Psoas muscle (tissue), 8 donors: ENCODE results near the gene KSR1. TPM values are rescaled to one million over a fixed set of nuclear protein-coding genes. Genes with fewer than 3 reads are reported as not detected.

Experiments used
- ATAC-seq, 4 donors: fragments of 200-7000 bp; cut with Tn5 transposase; one replicate each; pipeline ENCODE4 v1.9.1; 2020; ENCODE audit warnings: moderate library complexity in 3 of 4, mild to moderate bottlenecking in 2 of 4
- DNase-seq, 2 donors: peaks; one replicate each; pipeline ENCODE4 v3.0.0-alpha.2; 2020
- H3K27ac ChIP-seq: fragments of 200-600 bp; one replicate; pipeline ENCODE4 v1.8.0; 2022
- H3K27me3 ChIP-seq, 3 donors: fragments of 200-600 bp in 1 of 3; one replicate each; pipeline versions ENCODE4 v1.6.1 to v1.8.0; 2013 to 2022; ENCODE audit warnings: low read length in 2 of 3, mild to moderate bottlenecking in 2 of 3, moderate library complexity in 1 of 3; ENCODE audit not compliant: insufficient read depth in 3 of 3
- H3K36me3 ChIP-seq, 2 donors: fragments of 200-600 bp in 1 of 2; one replicate each; pipeline versions ENCODE4 v1.6.1 to v1.8.0; 2013 to 2022; ENCODE audit warnings: low read depth in 1 of 2, mild to moderate bottlenecking in 1 of 2, moderate library complexity in 1 of 2; ENCODE audit not compliant: insufficient read depth in 1 of 2
- H3K4me1 ChIP-seq: fragments of 200-600 bp; one replicate; pipeline ENCODE4 v1.8.0; 2022
- H3K4me3 ChIP-seq: fragments of 200-600 bp; one replicate; pipeline ENCODE4 v1.8.0; 2022; ENCODE audit warnings: mild to moderate bottlenecking
- H3K9me3 ChIP-seq: fragments of 200-600 bp; one replicate; pipeline ENCODE4 v1.8.0; 2022
- CTCF ChIP-seq: fragments of 200-600 bp; IDR thresholded peaks from one replicate; pipeline ENCODE4 v1.8.0; 2022; ENCODE audit warnings: antibody characterized with exemption
- WGBS, 3 donors: extraction: QIAGEN DNeasy Blood & Tissue Kit; methylation state at CpG; one replicate each; pipeline versions ENCODE4 v1.1.6 to v1.1.7; 2013; 5-methylcytosine and 5-hydroxymethylcytosine counted together
- intact Hi-C, 2 donors: fragments of 100-400 bp; cut with DNase I; formaldehyde crosslinking; loops; one replicate each; pipeline versions ENCODE4 v1.11.0 to v1.14.2; 2022
- polyA plus RNA-seq, 3 donors: library from polyadenylated mRNA; stranded (reverse); fragments of 200-250 nt; gene quantifications; one replicate each; pipeline ENCODE4 v1.2.3, GENCODE V29; 2013
- total RNA-seq, 4 donors: library from RNA; stranded (reverse); fragmentation: NEBNext Ultra II Directional in 2 of 4; extraction: Animal tissue kit (Norgen Biotek cat#: 25700) in 2 of 4; gene quantifications; one replicate each; pipeline versions ENCODE4 v1.2.1 to v1.2.4, GENCODE V29; 2021 to 2023
- donor health status: healthy with polysubstance abuse.
- donor health status: DM: no; HTN: no; CAD: no; lungs with moderate emphysema.
- donor health status: Bipolar disorder and iron deficiency.
- donor health status: healthy.
- donor health status: DM: yes; HTN: yes; CAD: no.
- donor health status: DM: no; HTN: no; CAD: no.
- donor health status: DM: no; HTN: no; CAD: no.
- donor health status: DM: yes; HTN: yes; CAD: no.

Gene KSR1
- total and polyA plus RNA-seq, 7 donors, result 7.8 to 93.0 (median 46.5) TPM

- no peaks in the 10 kb centered on the region for H3K27me3 ChIP-seq
- intact Hi-C loops, result no loop called here
- 36 to 49% (median 45%) methylated on average over 2 of the region's 2 CpGs for WGBS, 3 donors
- DNase-seq (no peak), ATAC-seq (no peak)
- no peak overlapping the region for H3K4me3 ChIP-seq
- no peak for TF ChIP-seq CTCF
- H3K36me3 ChIP-seq, result no peaks in the 10 kb centered on the region
- H3K4me1 ChIP-seq, result no peaks in the 10 kb centered on the region
- H3K27ac ChIP-seq, result no peak overlapping the region
- no peaks in the 10 kb centered on the region for H3K9me3 ChIP-seq
Measured at GRCh38 chr17:27512031-27512430, 55.8 kb downstream of the KSR1 start.

GRCh38 chr17:27512511-27513346 is 56.5 kb downstream of the KSR1 start:
- Histone ChIP-seq H3K27me3 (no peaks in the 10 kb centered on the region), H3K9me3 (no peaks in the 10 kb centered on the region), H3K27ac (no peak overlapping the region), H3K4me3 (no peak overlapping the region), H3K4me1 (no peaks in the 10 kb centered on the region), H3K36me3 (no peaks in the 10 kb centered on the region)
- intact Hi-C loops, result no loop called here
- ATAC-seq, result no peak
- no peak for TF ChIP-seq CTCF
- DNase-seq, result no peak
- WGBS, 3 donors, result 81 to 86% (median 84%) methylated on average over 15 of the region's 15 CpGs

GRCh38 chr17:27513849-27514248 is 57.6 kb downstream of the KSR1 start:
- no peaks in the 10 kb centered on the region for H3K9me3 ChIP-seq
- no peaks in the 10 kb centered on the region for H3K27me3 ChIP-seq
- no peak overlapping the region for H3K4me3 ChIP-seq
- 48 to 68% (median 51%) methylated on average over 8 of the region's 8 CpGs for WGBS, 3 donors
- intact Hi-C loops, result no loop called here
- no peaks in the 10 kb centered on the region for H3K36me3 ChIP-seq
- DNase-seq (no peak), ATAC-seq (no peak)
- H3K27ac ChIP-seq, result no peak overlapping the region
- TF ChIP-seq CTCF, result no peak
- H3K4me1 ChIP-seq, result no peaks in the 10 kb centered on the region

- no peak for TF ChIP-seq CTCF
- intact Hi-C loops, result no loop called here
- H3K9me3 ChIP-seq, result no peaks in the 10 kb centered on the region
- no peaks in the 10 kb centered on the region for H3K4me1 ChIP-seq
- H3K27ac ChIP-seq, result no peak overlapping the region
- no peaks in the 10 kb centered on the region for H3K36me3 ChIP-seq
- ATAC-seq (no peak), DNase-seq (no peak)
- WGBS, 3 donors, result 90 to 92% (median 92%) methylated on average over 7 of the region's 7 CpGs
- H3K27me3 ChIP-seq, result no peaks in the 10 kb centered on the region
- no peak overlapping the region for H3K4me3 ChIP-seq
Measured at GRCh38 chr17:27514595-27515413, 58.6 kb downstream of the KSR1 start.
